ENCODE results near the gene CPNE6. TPM values are rescaled to one million over a fixed set of nuclear protein-coding genes. Genes with fewer than 3 reads are reported as not detected.
"Not testable (repeated sequence)": the region's sequence is repeated elsewhere in the genome, so short reads cannot be mapped to it uniquely, and the experiment has no call there.

CPNE6 gene
- polyA plus RNA-seq, 1 of the 3 experiments (the other 2 are of a cell fraction) = not detected

DNA sequence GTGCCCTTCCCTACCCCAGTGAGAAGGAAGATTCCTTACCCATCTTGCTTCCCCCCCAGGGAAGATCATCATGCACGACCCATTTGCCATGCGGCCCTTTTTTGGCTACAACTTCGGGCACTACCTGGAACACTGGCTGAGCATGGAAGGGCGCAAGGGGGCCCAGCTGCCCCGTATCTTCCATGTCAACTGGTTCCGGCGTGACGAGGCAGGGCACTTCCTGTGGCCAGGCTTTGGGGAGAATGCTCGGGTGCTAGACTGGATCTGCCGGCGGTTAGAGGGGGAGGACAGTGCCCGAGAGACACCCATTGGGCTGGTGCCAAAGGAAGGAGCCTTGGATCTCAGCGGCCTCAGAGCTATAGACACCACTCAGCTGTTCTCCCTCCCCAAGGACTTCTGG, 32.1 kb downstream of the CPNE6 start:
- Histone ChIP-seq H3K27ac (ENCODE audit: low read depth in 2 of 2, low read length in 1 of 2) (no peak overlapping the region), H3K9me3 (no peaks in the 10 kb centered on the region), H3K4me2 (no peak overlapping the region), H3K36me3 (replicated peaks in 1 of 2; ENCODE audit: control insufficient read depth in 1 of 2, insufficient read depth in 2 of 2, low read length in 1 of 2) (peaks cover 0 to 23% of the 10 kb centered on the region in 2 experiments), H3F3A (replicated peaks; ENCODE audit: insufficient read depth) (peaks cover 1% of the 10 kb centered on the region), H3K4me3 (ENCODE audit: low read depth in 2 of 2, low read length in 1 of 2) (no peak overlapping the region), H3K79me2 (ENCODE audit: insufficient read depth) (no peaks in the 10 kb centered on the region), H3K9me2 (no peaks in the 10 kb centered on the region), H2AFZ (ENCODE audit: low read depth) (no peak overlapping the region), H3K4me1 (ENCODE audit: control insufficient read depth in 1 of 2, insufficient read depth in 2 of 2, low read depth in 1 of 2, low read length in 1 of 2) (no peaks in the 10 kb centered on the region; a peak in 1 of 4 replicates), H4K20me1 (ENCODE audit: insufficient read depth) (no peaks in the 10 kb centered on the region), H3K9ac (no peak overlapping the region), H3K27me3 (ENCODE audit: insufficient read depth) (no peaks in the 10 kb centered on the region)
- no peak for TF ChIP-seq MEF2A (IDR thresholded peaks at IDR 0.05; ENCODE audit: borderline replicate concordance, low read depth)
- TF ChIP-seq SIN3A (IDR thresholded peaks at IDR 0.05; ENCODE audit: borderline replicate concordance, low read depth, low read length) = no peak
- DNase-seq = no peak
- ChIA-PET POLR2A (interaction anchor here (1.3 kb wide), 1 partner anchor 11 kb away, joined by 4 read pairs; the partner anchor contains the start of genes DCAF11 and NRL), CTCF (interaction anchor here (9.9 to 25.4 kb wide), 2 partner anchors 9 to 38 kb away, joined by 219 to 1159 read pairs; partner anchors contain the start of genes CARMIL3, CPNE6 and PCK2)
- 83% methylated on average over 12 of the region's 13 CpGs for WGBS (ENCODE audit: low lambda C conversion rate)

- not testable (repeated sequence) for H3K9me2 ChIP-seq; H3K79me2 ChIP-seq (ENCODE audit: insufficient read depth); H4K20me1 ChIP-seq (ENCODE audit: insufficient read depth); H3K27ac ChIP-seq (ENCODE audit: low read depth in 2 of 2, low read length in 1 of 2); DNase-seq; H3K4me2 ChIP-seq; H2AFZ ChIP-seq (ENCODE audit: low read depth); H3K4me1 ChIP-seq (ENCODE audit: control insufficient read depth in 1 of 2, insufficient read depth in 2 of 2, low read depth in 1 of 2, low read length in 1 of 2); H3K4me3 ChIP-seq (ENCODE audit: low read depth in 2 of 2, low read length in 1 of 2); H3F3A ChIP-seq (replicated peaks; ENCODE audit: insufficient read depth); H3K27me3 ChIP-seq (ENCODE audit: insufficient read depth); H3K9me3 ChIP-seq; H3K9ac ChIP-seq
- WGBS (ENCODE audit: low lambda C conversion rate) = 95% methylated on average over 8 of the region's 8 CpGs
- POLR2A ChIA-PET = interaction anchor here (0.7 to 1.7 kb wide), 3 partner anchors 9 to 47 kb away, joined by 3 to 6 read pairs (median 5); no protein-coding TSS in a partner anchor
- CTCF ChIA-PET = interaction anchor here (9.9 to 25.4 kb wide), 2 partner anchors 11 to 40 kb away, joined by 219 to 1159 read pairs; partner anchors contain the start of genes CARMIL3, CPNE6 and PCK2
- H3K36me3 ChIP-seq (replicated peaks in 1 of 2; ENCODE audit: control insufficient read depth in 1 of 2, insufficient read depth in 2 of 2, low read length in 1 of 2) = peaks cover 0 to 14% of the 10 kb centered on the region in 2 experiments
These were observed 34.4 kb downstream of the CPNE6 start for GRCh38 chr14:24105609-24106239.

DNA sequence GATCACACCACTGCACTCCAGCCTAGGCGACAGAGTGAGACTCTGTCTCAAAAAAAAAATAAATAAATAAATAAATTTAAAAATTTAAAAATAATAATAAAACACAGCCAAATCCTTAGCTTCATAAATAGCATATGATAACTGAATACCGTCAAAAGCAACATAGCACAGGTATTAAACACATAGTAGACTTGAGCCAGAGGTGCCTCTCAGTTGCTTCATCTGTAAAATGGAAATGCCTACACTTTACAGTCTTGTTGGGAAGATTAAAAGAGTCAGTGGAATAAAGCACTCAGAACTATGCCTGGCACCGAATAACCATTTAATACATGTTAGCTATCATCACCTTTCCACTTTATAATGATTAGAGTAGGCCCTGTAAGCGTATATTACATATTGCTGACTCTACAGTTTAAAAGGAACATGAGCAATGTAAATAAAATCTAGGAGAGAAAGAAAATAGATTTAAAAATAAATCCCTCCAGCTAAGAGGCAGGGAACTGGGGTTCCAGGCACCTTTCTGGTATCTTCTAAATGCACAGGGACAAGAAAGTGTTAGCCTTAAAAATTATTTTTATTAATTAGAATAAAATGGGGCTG, 35.4 kb downstream of the CPNE6 start:
- DNase-seq = no peak
- H3K27me3 ChIP-seq (ENCODE audit: insufficient read depth) = no peaks in the 10 kb centered on the region
- H3F3A ChIP-seq (replicated peaks; ENCODE audit: insufficient read depth) = peaks cover 4% of the 10 kb centered on the region
- ChIA-PET CTCF (interaction anchor here (9.9 to 25.4 kb wide), 2 partner anchors 12 to 41 kb away, joined by 219 to 1159 read pairs; partner anchors contain the start of genes CARMIL3, CPNE6 and PCK2), POLR2A (interaction anchor here (0.7 to 1.7 kb wide), 4 partner anchors 10 to 44 kb away, joined by 3 to 5 read pairs (median 4); no protein-coding TSS in a partner anchor)
- H3K79me2 ChIP-seq (ENCODE audit: insufficient read depth) = no peaks in the 10 kb centered on the region
- H3K4me3 ChIP-seq (ENCODE audit: low read depth in 2 of 2, low read length in 1 of 2) = no peak overlapping the region
- H3K9ac ChIP-seq = no peak overlapping the region
- 85% methylated on average over 4 of the region's 4 CpGs for WGBS (ENCODE audit: low lambda C conversion rate)
- peaks cover 0 to 11% of the 10 kb centered on the region in 2 experiments for H3K36me3 ChIP-seq (replicated peaks in 1 of 2; ENCODE audit: control insufficient read depth in 1 of 2, insufficient read depth in 2 of 2, low read length in 1 of 2)
- no peaks in the 10 kb centered on the region for H3K9me3 ChIP-seq
- no peaks in the 10 kb centered on the region; a peak in 1 of 4 replicates for H3K4me1 ChIP-seq (ENCODE audit: control insufficient read depth in 1 of 2, insufficient read depth in 2 of 2, low read depth in 1 of 2, low read length in 1 of 2)
- H3K4me2 ChIP-seq = no peak overlapping the region
- TF ChIP-seq POLR2AphosphoS5 (IDR thresholded peaks at IDR 0.05; ENCODE audit: low read depth, low read length) (no peak), NFIC (IDR thresholded peaks at IDR 0.05; ENCODE audit: borderline replicate concordance) (no peak), RAD21 (IDR thresholded peaks at IDR 0.05; ENCODE audit: low read length) (no peak), FOXM1 (IDR thresholded peaks at IDR 0.05; ENCODE audit: low read depth) (no peak), CHD2 (IDR thresholded peaks at IDR 0.05; ENCODE audit: low read length, partially characterized antibody) (no peak)
- TF ChIP-seq, protein P1, sequence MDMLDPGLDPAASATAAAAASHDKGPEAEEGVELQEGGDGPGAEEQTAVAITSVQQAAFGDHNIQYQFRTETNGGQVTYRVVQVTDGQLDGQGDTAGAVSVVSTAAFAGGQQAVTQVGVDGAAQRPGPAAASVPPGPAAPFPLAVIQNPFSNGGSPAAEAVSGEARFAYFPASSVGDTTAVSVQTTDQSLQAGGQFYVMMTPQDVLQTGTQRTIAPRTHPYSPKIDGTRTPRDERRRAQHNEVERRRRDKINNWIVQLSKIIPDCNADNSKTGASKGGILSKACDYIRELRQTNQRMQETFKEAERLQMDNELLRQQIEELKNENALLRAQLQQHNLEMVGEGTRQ (IDR thresholded peaks at IDR 0.05; ENCODE audit: borderline replicate concordance, low read depth, low read length) = no peak
- TF ChIP-seq, protein P2, sequence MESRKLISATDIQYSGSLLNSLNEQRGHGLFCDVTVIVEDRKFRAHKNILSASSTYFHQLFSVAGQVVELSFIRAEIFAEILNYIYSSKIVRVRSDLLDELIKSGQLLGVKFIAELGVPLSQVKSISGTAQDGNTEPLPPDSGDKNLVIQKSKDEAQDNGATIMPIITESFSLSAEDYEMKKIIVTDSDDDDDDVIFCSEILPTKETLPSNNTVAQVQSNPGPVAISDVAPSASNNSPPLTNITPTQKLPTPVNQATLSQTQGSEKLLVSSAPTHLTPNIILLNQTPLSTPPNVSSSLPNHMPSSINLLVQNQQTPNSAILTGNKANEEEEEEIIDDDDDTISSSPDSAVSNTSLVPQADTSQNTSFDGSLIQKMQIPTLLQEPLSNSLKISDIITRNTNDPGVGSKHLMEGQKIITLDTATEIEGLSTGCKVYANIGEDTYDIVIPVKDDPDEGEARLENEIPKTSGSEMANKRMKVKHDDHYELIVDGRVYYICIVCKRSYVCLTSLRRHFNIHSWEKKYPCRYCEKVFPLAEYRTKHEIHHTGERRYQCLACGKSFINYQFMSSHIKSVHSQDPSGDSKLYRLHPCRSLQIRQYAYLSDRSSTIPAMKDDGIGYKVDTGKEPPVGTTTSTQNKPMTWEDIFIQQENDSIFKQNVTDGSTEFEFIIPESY (IDR thresholded peaks at IDR 0.05; ENCODE audit: borderline replicate concordance, low read depth) = no peak
- TF ChIP-seq, protein P3, sequence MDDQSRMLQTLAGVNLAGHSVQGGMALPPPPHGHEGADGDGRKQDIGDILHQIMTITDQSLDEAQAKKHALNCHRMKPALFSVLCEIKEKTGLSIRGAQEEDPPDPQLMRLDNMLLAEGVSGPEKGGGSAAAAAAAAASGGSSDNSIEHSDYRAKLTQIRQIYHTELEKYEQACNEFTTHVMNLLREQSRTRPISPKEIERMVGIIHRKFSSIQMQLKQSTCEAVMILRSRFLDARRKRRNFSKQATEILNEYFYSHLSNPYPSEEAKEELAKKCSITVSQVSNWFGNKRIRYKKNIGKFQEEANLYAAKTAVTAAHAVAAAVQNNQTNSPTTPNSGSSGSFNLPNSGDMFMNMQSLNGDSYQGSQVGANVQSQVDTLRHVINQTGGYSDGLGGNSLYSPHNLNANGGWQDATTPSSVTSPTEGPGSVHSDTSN (IDR thresholded peaks at IDR 0.05) = no peak
- H3K9me2 ChIP-seq = no peaks in the 10 kb centered on the region
- no peak overlapping the region for H3K27ac ChIP-seq (ENCODE audit: low read depth in 2 of 2, low read length in 1 of 2)
- H2AFZ ChIP-seq (ENCODE audit: low read depth) = no peak overlapping the region
- no peaks in the 10 kb centered on the region for H4K20me1 ChIP-seq (ENCODE audit: insufficient read depth)

Data from SK-N-SH (cell line).